Activated CD4-positive, alpha-beta T cell treated with anti-CD3 and anti-CD28 coated beads, Interleukin-2, amount 50 U/mL, for 1 hour (primary cell): Measurements from ENCODE around the gene DPP4.
A peak's percentile ranks its signal among the peaks of the same experiment; 100 is the strongest.

Experiments
- DNase-seq: peaks from one replicate; pipeline ENCODE4 v3.0.0-alpha.2; 2020

Gene DPP4

DNA sequence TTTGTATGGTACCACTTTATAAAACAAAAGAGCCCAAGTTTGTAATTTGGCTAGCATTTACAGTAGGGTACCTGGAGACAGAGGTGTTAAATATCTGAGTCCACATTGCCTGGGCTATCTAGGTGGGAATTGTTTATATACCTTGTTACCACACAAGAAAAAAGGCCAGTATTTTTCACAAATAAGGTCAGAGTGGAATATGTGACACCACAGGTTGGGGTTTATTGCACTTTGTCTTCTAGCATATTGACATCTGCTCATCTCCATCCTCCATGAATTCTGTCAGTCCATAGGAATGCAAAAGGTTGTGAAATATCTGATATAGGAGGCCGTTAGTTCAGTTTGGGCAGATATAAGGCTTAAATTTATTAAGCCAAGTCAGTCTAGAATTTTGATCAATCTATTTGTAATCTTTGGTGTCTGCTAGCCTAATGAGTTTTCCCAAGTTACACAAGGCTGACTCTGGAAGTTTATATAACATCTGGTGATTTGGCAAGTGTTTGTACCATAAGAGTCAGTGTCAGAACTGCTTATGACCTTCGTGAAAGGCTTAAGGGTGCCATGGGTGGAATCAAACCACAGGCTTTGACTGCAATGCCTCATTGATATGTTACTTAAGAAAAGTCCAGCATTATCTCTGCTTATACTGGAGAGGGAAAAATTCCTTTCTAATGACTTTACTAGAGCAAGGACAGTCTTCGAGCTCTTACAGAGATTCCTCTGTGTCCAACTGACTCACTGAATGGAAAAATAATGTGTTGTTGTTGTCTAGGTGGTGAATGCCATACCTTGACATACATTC is 11.3 kb upstream of the DPP4 start:
- DNase-seq, result no peak

DNA sequence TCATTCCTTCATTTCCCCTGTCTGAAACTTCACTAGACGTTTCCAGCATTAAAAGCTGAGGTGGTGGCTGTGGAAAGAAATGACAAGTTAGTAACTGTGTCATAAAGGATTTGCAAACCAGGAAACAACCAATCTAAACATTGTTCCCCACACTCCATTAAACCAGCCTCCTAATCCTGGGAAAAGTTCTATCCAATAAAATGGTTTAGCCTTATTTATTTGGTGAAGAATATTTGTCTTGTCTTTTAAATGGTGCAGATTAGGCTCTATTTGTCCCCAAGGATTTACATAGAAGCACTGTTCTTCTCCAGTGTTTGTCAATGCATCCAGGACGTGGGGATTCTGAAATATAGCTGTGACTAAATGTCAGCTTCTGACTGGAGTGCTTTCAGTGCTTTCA is 10.5 kb upstream of the DPP4 start:
- no peak for DNase-seq

DNA sequence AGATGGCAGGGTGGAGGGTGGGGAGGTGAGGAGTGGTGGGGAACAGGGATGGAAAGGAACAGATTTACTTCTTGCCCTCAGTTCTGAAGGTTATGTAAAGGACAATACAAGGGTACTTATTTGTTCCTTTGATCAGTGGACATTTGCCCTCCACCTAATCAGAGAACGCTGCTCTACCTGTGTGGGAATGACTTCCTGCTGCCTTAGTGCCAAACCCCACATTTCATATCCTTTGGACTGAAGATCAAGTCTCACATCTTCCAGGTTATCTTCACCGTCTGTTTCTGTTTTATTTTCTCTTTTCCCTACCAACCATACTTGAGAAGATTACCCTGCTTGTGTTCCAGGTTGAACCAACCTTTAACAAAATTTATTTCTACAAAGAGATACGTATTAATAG is 8.7 kb upstream of the DPP4 start:
- no peak for DNase-seq

DNA sequence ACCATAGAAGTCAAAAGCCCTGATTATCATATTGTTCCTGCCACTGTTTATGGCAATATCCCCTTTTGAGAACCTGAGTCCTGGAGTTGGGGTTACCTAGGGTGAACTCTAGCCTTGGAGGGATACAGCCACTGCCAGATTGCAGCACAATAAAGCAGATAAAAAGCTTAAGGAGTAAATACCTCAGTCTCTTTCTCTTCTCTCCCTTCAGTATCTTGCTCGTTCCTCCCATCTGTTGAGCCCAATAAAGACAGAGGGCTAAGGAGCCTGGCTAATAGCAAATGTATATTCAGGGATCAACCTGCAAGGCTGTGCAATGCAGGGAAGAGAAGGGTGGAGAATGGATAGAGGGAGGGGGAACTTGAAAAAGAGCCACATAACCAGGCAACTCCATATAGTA is 8.0 kb upstream of the DPP4 start:
- no peak for DNase-seq

DNA sequence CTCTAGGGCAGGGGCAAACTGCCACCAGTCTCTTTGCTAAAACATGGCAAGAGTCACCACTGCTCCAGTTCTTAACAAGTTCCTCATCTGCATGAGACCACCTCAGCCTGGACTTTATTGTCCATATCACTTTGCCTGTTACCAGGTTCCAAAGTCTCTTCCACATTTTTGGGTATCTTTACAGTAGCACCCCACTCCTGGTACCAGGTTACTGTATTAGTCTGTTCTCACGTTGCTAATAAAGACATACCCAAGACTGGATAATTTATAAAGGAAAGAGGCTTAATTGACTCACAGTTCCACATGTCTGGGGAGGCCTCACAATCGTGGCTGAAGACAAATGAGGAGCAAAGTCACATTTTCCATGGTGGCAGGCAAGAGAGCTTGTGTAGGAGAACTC is 5.5 kb upstream of the DPP4 start:
- DNase-seq, result no peak

DNA sequence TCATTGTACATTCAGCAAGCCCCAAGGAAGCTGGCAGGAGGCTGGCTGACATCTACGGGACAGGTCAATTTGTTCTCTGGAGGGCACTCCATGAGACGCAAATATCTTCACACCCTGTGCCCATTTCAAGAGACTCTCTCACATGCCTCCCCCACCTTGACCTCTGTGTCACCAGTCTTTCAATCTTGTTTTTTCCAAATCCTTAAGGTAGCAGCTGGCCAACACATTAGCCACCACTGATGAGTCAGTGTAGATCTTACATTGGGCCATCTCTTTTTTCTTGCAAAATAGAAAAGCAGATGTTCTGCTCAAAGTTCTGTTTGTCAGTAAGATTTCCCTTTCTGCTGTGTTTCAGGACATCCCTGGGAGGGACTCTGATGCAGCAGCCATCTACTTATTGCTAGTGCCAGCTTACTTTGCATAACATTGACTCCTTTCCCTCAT is 1.7 kb upstream of the DPP4 start:
- no peak for DNase-seq

DNA sequence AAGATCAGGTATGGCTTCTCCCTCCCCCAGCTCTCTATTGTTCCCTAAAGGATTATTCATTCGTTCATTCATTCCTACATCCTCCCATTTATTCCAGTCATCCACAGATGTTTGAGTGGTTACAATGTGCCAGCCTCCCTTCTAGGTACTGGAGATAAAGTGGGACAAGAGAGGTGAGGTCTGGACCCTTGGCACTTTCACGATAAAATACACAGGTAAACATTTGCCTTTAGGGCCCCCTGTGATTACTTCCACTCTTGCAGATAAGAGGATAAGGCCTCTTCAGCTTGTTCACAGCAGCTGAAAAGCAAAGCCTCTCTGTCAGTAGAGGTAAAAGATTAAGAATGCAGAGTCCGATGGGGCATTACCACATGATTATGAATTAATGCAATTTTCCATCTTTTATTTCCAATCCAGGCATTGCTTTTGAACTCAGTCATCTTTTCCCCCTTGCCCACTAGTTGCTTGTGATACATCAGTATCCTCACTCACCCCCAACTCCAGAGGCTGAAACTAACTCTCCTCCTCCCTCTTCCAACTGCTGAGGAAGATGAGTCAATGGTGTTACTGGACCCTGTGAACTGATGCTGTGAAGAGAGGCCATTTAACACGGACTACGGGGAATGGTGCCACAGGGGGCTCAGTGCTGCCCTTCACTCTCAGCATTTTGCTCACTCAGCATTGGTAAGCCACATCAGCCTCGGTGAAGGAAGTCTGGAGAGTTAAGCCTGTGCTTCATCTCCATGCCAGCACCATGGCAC is 1.1 kb upstream of the DPP4 start:
- no peak for DNase-seq

DNA sequence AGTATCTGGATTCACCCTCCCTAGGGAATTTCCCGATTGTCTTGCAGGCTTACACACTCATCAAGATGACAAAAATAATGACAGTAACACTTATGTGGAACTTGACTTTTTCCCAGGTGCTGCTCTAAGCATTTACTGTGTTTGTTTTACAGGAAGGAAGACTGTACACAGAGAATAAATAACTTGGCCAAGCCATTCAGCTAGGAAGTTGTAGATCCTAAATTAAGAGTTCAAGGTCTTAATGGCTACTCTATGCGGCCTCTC is 549 bp upstream of the DPP4 start:
- DNase-seq, result no peak

DNA sequence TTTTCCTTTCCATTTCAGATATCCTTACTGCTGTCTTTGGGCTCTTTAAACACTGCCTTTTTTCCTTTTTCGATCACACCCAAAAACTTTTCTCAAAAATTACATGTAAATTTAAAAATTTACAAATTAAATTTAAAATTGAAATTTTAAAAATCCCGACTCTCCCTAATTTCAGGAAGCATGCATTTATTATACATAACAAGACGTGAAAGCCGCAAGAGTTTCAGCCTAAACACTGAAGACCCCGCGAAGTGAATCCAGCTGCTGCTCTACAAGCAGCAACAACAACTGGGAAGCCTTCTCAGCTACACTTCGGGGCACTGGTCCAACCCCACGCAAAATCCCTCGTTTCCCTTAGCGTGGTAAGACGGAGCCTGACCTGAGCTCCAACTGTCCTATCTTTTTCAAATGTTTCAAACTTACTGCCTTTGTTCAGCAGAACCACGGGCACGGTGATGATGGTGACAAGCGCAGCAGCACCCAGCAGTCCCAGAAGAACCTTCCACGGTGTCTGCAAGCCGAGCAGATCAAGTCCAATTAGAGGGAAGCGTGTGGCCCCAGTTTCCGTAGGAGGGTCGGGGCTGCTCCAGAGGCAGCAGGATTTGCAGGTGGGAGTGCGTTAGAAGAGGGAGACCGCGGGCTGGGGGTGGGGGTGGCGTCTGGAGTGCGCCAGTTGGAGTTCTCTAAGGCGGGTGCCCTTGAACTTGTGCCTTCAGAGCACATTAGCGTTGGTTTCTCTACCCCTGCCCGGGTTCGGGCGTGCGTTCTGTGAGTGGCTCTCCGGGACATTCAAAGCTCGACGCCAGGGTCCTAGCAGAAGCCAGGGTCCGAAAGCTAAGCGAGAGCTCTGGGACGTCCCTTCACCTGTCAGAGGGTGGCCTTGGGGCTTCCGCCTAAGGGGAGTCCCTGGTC is 783 bp downstream of the DPP4 start:
- peak; percentile 22 for DNase-seq

DNA sequence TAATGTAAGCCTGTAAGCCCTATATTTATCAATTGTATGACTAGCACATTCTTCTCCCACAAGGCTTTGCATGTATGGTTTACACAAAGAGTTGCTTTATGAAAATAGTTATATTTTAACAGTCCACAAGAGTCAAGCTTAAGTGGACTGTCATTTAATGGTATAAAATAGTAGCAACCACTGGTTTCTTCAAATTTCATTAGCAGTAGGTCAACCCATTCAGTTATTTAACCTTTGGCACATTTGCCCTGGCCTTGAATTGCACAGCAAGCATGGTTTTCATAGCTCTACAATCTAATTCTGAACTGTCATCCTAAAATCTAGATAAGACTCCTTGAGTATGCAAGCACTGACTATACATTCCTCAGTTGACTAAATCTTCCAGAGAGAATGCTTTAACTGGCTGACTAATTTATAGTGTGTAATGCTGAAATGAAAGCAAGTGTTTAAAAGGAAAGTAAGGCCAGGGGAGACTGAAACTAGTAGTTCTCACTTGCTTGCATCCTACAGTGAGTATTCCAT is 1.8 kb downstream of the DPP4 start:
- DNase-seq, result no peak

DNA sequence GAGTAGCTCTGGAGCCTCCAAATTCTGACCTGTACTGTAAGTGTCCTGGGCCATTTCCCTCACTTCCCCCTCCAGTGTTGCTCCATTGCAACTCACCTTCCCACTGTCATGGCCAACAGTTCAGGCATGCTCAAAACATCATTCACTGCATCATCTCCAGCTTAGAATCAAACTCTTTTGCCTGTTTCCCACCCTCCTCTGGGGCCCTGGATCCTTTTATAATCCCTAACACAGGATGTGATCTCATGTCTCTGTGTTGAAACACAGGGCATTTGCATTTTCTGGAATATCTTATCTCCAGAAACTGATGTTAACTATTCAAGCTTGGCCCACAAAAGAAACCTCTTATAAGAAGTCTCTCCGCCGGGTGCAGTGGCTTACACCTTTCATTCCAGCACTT is 3.0 kb downstream of the DPP4 start:
- DNase-seq, result no peak

DNA sequence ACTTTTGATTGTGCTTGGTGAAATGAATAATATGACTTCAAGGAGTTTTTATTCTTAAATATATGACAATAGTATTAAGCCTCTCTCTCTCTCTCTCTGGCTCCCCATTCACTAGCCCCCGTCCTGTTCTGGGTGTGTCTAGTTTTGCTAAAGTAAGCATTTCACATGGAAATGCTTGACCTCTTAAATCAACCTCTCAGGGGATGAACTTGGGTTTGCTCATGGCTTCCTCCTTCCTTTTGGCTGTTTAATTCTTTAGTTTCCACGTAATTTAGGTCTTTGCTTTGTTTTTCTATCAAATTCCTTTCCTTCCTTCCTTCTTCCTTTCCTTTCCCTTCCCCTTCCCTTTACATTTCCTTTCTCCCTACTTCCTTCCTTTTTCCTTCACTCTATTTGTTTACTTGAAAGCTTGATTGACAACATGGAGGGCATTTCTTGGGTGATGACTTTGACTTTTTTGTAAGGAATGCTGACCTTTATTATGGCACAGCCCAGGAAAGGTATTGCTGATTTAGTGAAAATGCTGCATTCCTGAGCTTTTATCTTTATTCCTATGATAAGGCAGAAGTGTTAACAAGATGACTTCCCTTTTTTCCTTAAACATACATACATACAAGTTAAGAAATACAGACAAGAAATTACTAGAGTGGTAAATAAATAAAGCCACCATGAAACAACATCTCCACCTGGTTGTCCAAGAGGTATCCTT is 3.6 kb downstream of the DPP4 start:
- DNase-seq, result no peak

DNA sequence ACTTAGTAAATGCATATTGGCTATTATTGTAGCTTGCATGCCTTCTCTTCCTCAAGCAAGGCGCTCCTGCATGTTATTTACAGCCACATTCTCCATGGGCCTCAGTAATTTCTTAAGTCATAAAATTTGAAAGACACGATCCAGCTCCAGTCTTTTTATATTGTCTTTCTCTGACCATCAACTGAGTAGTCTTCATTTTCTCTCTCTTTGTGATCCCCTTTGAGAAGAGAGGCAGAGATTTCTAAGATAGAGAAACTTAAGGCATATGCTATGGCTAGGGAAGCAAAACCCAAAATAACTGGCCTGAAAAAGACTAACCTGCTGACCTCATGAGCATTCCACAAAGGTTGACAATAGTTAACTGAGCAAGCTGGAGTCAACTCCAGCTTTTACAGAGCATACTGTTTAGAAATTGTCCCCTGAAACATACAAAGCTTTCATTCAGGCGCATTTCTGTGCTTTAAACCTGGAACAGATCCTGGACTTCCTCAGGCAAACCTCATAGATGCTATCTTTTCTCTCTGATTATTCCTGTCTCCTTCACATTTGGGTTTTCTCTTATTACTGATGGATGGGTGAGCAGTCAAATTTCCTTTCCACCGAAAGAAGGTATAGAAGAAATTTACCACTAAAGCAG is 4.6 kb downstream of the DPP4 start:
- DNase-seq, result no peak

DNA sequence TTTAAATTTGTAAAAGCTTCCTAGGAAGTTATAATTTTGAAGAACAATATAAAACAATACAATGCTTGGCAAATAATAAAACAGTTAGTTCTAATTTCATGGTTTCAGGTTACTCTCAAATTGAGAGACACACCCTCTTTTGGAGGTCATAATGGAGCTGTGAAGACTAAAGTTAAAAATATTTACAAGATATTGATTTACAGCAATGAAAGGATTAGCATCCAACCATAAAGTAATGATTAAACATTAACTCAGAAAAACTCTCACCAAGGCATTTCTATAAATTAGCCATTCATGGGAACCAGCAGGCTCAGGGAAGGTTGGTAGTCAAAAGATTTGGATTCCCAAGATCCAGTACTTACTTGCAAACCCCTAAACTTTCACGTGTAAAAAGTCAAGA is 6.4 kb downstream of the DPP4 start:
- DNase-seq, result no peak

DNA sequence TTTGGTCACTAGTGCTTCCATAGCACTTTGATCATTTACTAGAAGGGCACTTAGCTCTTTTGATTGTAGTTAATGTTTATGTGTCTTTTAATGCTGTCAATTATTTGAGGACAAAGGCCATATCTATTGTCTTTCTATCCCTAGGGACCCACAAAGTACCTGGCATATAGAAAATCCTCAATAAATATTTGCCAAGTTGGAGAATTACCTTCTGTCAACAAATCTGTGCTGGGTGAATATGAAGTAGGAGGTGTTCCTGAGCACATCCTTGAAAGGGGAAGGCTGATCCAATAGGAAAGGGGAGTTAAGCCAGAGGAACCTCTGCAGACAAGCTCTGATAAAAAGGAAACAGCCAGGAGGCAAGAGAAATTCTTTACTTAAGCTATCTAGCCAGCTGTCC is 8.2 kb downstream of the DPP4 start:
- DNase-seq, result no peak

DNA sequence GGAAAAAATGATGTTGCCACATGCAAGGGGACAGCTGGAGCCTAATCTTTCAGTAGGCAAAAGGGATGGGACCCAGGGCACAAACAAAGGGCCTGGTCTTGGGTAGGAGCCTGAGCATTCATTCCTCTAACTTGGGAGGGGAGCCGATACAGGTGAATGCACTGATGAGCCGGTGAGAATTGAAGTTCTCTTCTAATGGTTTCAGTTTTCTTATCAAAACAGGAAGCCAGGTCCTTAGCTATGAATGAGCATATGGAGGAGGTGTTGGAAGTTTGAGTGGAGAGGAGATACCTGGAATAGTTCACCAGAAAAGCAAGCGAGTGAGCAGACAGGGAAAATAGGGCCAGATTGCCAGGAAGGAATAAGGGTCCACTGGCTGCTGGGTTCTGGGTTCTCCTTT is 10.1 kb downstream of the DPP4 start:
- DNase-seq, result no peak

DNA sequence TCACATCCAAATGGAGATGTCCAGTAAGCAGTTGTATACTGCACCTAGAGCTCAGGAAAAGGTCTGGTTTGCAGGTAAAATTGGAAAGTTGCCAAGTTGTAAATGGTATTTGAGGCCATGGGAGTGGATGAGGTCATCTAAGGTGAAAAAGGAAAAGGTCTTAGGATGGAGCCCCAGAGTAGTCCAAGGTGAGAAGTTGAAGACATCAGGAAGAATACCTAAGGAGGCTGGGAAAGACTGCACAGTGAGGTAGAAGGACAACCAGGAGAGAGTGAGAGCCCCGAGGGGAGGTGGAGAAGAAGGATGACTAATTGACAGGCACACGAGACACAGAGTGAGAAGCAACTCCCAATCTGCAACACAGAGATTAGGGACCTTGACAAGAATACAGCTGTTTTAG is 10.7 kb downstream of the DPP4 start:
- DNase-seq, result no peak

DNA sequence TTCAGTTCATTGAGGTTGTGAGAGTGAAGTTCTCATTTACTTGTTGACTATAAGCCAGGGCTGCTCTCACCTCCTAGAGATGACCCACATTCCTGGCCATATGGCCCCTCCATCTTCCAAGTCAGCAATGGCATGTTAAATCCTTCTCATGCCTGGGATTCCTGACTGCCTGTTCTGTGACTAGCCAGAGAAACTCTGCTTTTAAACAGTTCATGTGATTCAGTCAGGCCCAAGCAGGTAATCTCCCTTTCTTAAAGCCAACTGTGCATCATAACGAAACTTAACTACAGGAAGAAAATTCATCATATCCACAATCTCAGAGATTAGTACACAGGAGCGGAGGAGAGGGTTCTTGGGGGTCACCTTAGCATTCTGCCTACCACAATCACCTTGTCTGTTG is 11.5 kb downstream of the DPP4 start:
- DNase-seq, result no peak

DNA sequence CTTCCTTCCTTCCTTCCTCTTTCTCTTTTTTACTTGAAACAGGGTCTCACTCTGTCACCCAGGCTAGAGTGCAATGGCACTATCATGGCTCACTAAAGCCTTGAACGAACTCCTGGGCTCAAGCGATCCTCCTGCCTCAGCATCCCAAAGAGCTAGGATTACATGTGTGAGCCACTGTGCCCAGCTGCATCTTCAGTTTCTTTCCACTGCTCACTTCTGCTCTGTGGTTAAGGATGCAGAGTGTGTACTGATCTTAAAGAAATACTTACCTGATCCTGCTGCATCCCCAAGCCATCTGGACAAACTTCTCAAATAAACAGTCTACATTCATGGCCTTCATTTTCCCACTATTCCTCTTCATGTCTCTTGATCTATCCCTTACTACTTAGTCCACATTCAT is 13.0 kb downstream of the DPP4 start:
- DNase-seq, result no peak

DNA sequence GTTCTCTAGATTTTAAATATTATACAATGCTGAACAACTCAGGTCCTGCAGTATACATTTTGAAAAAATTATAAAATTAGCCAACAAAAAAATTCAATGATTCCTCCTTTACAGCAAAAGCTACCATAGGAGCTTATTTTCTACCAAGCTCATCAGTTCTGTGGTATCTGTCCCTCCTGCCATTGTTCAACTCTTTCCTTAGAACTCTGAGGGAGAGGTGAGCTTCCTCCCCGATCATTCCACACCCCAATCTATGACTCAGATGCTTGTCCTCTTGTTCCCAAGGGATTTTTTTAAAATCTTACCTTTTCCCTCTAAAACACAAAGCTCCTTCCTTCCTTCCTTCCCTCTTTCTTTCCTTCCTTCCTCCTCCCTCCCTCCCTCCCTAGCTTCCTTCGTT is 13.5 kb downstream of the DPP4 start:
- no peak for DNase-seq

DNA sequence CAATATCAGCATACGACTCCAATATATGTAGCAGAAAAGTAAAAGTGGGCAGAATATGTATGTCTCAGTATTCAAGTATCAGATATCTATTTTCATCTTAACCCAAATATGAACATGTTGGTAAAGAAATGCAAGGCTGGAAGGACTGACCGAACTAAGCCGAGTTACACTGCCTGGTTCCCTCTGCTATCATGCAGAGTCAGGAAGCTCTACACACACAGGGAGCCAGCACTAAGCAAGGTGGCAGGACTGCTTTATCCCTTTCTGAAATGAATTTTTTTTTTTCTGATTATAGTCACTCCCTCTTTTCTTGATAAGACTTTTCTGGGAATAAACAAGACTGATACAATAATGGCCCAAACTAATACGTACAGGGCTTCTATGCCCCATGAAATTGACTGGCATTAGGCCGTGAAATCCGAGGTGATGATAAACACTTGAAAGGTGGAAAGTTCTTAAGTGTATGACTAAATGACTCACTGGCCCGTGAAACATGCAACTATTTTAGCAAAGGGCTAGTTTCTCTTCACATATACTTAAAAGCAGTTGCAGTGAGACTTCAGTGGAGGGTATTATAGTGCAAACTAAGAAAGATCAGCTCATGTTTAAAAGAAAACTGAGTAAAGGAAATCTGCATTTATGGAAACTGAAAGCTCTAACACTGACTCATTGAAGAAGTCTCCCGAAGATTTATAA is 14.9 kb downstream of the DPP4 start:
- DNase-seq, result no peak

DNA sequence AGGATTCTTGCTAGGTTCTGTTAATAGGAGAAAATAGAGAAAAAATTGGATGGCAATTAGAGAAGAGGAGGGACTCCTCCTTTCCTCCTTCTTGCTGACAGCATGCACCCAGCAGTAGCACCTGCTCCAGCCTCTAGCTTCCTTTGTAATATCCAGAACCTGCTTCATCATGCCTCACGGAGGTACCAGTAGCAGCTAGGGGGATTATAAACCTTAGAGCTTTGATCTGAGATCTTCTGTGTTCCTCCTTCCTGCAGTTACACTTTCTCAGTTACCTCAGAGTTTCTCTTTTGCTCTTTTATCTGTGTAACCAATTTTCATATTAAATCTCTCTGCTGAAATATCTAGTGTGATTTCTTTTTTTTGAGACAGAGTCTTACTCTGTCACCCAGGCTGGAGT is 16.6 kb downstream of the DPP4 start:
- DNase-seq, result no peak
